HEK293 (cell line): Measurements from ENCODE around the gene KRTAP10-1.

ENCODE experiments used
- REST ChIP-seq: fragments of 450-650 bp; formaldehyde crosslinking; IDR thresholded peaks from 2 replicates; pipeline ENCODE4 v1.5.1; 2016; ENCODE audit warnings: missing biosample characterization, missing genetic modification characterization
- SP2 ChIP-seq: fragments of 450-650 bp; formaldehyde crosslinking; IDR thresholded peaks from 2 replicates; pipeline ENCODE4 v1.5.1; 2016; ENCODE audit warnings: missing biosample characterization, missing genetic modification characterization
- ZBTB11 ChIP-seq: fragments of 450-650 bp; formaldehyde crosslinking; conservative IDR thresholded peaks from 2 replicates; pipeline ENCODE4 v1.5.1; 2016; ENCODE audit warnings: low read depth, missing biosample characterization, missing genetic modification characterization
- ZNF138 ChIP-seq: fragments of 450-650 bp; formaldehyde crosslinking; IDR thresholded peaks from 2 replicates; pipeline ENCODE4 v1.5.1; 2016; ENCODE audit warnings: missing biosample characterization, missing genetic modification characterization, borderline replicate concordance
- ZNF274 ChIP-seq, 2 experiments: fragments of 200-500 bp in 1 of 2; fragments of 450-650 bp in 1 of 2; sonication (Bioruptor generic) in 1 of 2; formaldehyde crosslinking in 1 of 2; IDR thresholded peaks; 2 replicates each; pipeline versions ENCODE4 v1.5.1 to v1.6.1; 2014 to 2016; ENCODE audit warnings: borderline replicate concordance in 1 of 2, inconsistent platforms in 1 of 2, low read length in 1 of 2, missing biosample characterization in 1 of 2, missing genetic modification characterization in 1 of 2
- ZNF449 ChIP-seq: fragments of 450-650 bp; formaldehyde crosslinking; IDR thresholded peaks from 2 replicates; pipeline ENCODE4 v1.5.1; 2017; ENCODE audit warnings: missing biosample characterization, mild to moderate bottlenecking, missing genetic modification characterization, moderate library complexity
- TF ChIP-seq, protein P1 (sequence below): fragments of 450-650 bp; formaldehyde crosslinking; IDR thresholded peaks from 2 replicates; pipeline ENCODE4 v1.5.1; 2016; ENCODE audit warnings: missing biosample characterization, missing genetic modification characterization
- TF ChIP-seq, protein P2 (sequence below): fragments of 450-650 bp; formaldehyde crosslinking; IDR thresholded peaks from 2 replicates; pipeline ENCODE4 v1.5.1; 2016; ENCODE audit warnings: missing biosample characterization, missing genetic modification characterization, borderline replicate concordance

DNA sequence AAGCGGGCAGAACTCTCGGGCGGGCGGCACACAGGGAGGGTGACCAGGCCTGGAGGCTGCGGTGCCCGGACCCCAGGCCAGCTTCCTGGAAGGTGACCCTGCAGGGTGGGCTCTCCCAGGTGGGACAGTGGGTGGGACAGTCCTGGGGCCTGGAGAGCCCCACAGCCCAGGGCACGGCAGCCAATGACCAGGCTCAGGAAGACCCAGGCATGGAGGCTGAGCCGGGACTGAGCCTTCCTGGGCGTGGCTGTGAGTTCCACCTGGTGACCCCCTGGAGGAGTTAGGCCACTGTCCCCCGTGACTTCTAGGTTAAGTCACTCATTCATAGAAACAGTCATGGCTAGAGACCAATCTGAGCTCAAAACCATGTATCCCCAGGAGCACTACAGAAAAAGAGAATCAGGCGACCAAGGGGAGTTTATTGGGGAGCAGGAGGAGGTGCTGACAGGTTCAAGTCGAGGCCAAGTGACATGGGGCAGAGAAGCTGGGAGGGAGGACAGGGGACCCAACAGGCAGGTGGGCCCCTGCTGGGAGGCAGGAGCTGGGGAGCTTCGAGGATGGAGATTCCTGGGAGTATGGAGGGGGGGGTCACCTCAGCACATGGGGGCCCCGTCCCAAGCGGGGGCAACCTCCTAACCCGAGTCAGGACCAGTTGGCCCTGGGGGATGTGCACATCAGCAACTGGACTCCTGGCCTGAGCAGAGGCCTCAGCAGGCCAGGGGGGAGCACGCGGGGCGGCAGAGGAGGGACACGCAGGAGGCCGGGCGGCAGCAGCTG is 39.2 kb upstream of the KRTAP10-1 start:
- TF ChIP-seq ZNF449 (no peak), ZNF138 (no peak), REST (no peak), ZBTB11 (tag by site-specific recombination) (no peak), ZNF274 (IDR thresholded peaks at IDR 0.05; ENCODE audit: low read length) (no peak), ZNF274 (tag by site-specific recombination; IDR thresholded peaks at IDR 0.05; ENCODE audit: borderline replicate concordance) (no peak), SP2 (tag by site-specific recombination) (no peak)
- TF ChIP-seq, protein P1, sequence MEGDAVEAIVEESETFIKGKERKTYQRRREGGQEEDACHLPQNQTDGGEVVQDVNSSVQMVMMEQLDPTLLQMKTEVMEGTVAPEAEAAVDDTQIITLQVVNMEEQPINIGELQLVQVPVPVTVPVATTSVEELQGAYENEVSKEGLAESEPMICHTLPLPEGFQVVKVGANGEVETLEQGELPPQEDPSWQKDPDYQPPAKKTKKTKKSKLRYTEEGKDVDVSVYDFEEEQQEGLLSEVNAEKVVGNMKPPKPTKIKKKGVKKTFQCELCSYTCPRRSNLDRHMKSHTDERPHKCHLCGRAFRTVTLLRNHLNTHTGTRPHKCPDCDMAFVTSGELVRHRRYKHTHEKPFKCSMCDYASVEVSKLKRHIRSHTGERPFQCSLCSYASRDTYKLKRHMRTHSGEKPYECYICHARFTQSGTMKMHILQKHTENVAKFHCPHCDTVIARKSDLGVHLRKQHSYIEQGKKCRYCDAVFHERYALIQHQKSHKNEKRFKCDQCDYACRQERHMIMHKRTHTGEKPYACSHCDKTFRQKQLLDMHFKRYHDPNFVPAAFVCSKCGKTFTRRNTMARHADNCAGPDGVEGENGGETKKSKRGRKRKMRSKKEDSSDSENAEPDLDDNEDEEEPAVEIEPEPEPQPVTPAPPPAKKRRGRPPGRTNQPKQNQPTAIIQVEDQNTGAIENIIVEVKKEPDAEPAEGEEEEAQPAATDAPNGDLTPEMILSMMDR (tag by site-specific recombination): no peak
- TF ChIP-seq, protein P2, sequence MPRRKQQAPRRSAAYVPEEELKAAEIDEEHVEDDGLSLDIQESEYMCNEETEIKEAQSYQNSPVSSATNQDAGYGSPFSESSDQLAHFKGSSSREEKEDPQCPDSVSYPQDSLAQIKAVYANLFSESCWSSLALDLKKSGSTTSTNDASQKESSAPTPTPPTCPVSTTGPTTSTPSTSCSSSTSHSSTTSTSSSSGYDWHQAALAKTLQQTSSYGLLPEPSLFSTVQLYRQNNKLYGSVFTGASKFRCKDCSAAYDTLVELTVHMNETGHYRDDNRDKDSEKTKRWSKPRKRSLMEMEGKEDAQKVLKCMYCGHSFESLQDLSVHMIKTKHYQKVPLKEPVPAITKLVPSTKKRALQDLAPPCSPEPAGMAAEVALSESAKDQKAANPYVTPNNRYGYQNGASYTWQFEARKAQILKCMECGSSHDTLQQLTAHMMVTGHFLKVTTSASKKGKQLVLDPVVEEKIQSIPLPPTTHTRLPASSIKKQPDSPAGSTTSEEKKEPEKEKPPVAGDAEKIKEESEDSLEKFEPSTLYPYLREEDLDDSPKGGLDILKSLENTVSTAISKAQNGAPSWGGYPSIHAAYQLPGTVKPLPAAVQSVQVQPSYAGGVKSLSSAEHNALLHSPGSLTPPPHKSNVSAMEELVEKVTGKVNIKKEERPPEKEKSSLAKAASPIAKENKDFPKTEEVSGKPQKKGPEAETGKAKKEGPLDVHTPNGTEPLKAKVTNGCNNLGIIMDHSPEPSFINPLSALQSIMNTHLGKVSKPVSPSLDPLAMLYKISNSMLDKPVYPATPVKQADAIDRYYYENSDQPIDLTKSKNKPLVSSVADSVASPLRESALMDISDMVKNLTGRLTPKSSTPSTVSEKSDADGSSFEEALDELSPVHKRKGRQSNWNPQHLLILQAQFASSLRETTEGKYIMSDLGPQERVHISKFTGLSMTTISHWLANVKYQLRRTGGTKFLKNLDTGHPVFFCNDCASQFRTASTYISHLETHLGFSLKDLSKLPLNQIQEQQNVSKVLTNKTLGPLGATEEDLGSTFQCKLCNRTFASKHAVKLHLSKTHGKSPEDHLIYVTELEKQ (tag by site-specific recombination): no peak
